Muscle layer of duodenum (tissue), 2 donors: ENCODE data around the gene PLCL2.

Experiments
- H3K27ac ChIP-seq: one replicate; pipeline ENCODE4 v1.7.0; 2013; ENCODE audit warnings: mild to moderate bottlenecking, low read length
- H3K27me3 ChIP-seq: one replicate; pipeline ENCODE4 v1.7.0; 2013; ENCODE audit warnings: low read depth, mild to moderate bottlenecking, control low read depth, low read length
- H3K36me3 ChIP-seq, 2 donors: one replicate each; pipeline ENCODE4 v1.7.0; 2013; ENCODE audit warnings: low read length in 2 of 2, control low read depth in 1 of 2, mild to moderate bottlenecking in 1 of 2; ENCODE audit not compliant: insufficient read depth in 2 of 2, control insufficient read depth in 1 of 2
- H3K4me1 ChIP-seq, 2 donors: one replicate each; pipeline ENCODE4 v1.7.0; 2013; ENCODE audit warnings: low read length in 2 of 2, mild to moderate bottlenecking in 2 of 2, control low read depth in 1 of 2, moderate library complexity in 1 of 2; ENCODE audit not compliant: insufficient read depth in 2 of 2, control insufficient read depth in 1 of 2
- H3K4me3 ChIP-seq, 2 donors: one replicate each; pipeline ENCODE4 v1.7.0; 2013; ENCODE audit warnings: low read length in 2 of 2, low read depth in 1 of 2, mild to moderate bottlenecking in 1 of 2
- H3K9me3 ChIP-seq, 2 donors: one replicate each; pipeline ENCODE4 v1.7.0; 2013; ENCODE audit warnings: low read length in 2 of 2, control low read depth in 1 of 2, mild to moderate bottlenecking in 1 of 2; ENCODE audit not compliant: control insufficient read depth in 1 of 2
- donor health status: healthy.

The PLCL2 gene

GRCh38 chr3:17135696-17136095 lies 250.9 kb downstream of the PLCL2 start:
- Histone ChIP-seq H3K4me1 (no peaks in the 10 kb centered on the region), H3K4me3 (no peak overlapping the region), H3K9me3 (peaks cover 0 to 14% of the 10 kb centered on the region in 2 donors), H3K36me3 (no peaks in the 10 kb centered on the region), H3K27me3 (no peaks in the 10 kb centered on the region), H3K27ac (no peak overlapping the region)

GRCh38 chr3:17136136-17136721 lies 251.5 kb downstream of the PLCL2 start:
- Histone ChIP-seq H3K27me3 (no peaks in the 10 kb centered on the region), H3K4me3 (no peak overlapping the region), H3K27ac (no peak overlapping the region), H3K9me3 (peaks cover 0 to 14% of the 10 kb centered on the region in 2 donors), H3K4me1 (no peaks in the 10 kb centered on the region), H3K36me3 (no peaks in the 10 kb centered on the region)

GRCh38 chr3:17137321-17137826 lies 252.6 kb downstream of the PLCL2 start:
- Histone ChIP-seq H3K27ac (no peak overlapping the region), H3K27me3 (no peaks in the 10 kb centered on the region), H3K4me1 (no peaks in the 10 kb centered on the region), H3K36me3 (no peaks in the 10 kb centered on the region), H3K4me3 (no peak overlapping the region), H3K9me3 (peaks cover 0 to 14% of the 10 kb centered on the region in 2 donors)

GRCh38 chr3:17138246-17139039 lies 253.7 kb downstream of the PLCL2 start:
- Histone ChIP-seq H3K4me3 (no peak overlapping the region), H3K27ac (no peak overlapping the region), H3K9me3 (peaks cover 0 to 14% of the 10 kb centered on the region in 2 donors), H3K4me1 (no peaks in the 10 kb centered on the region), H3K27me3 (no peaks in the 10 kb centered on the region), H3K36me3 (no peaks in the 10 kb centered on the region)
